SK-N-SH (cell line): ENCODE results near the gene MBD3. TPM values are rescaled to one million over a fixed set of nuclear protein-coding genes. Genes with fewer than 3 reads are reported as not detected.

Experiments
- CTCF ChIA-PET: fragments of 300-600, 350-600 bp; formaldehyde crosslinking; extraction: SDS; loops from one replicate; lab custom pipeline; 2021; lab: Yijun Ruan, JAX
- POLR2A ChIA-PET: fragments of 350-600 bp; sonication (Branson Sonifier 250); formaldehyde crosslinking; extraction: SDS; loops from one replicate; lab custom pipeline; 2020; ENCODE audit warnings: antibody characterized with exemption, inconsistent platforms; lab: Yijun Ruan, JAX
- DNase-seq: peaks from one replicate; pipeline ENCODE4 v3.0.0; 2012
- H2AFZ ChIP-seq: fragments of 200-600 bp; sonication (generic); 2 replicates; pipeline ENCODE4 v1.8.1; 2016; ENCODE audit warnings: antibody characterized with exemption, mild to moderate bottlenecking, low read depth
- H3F3A ChIP-seq: fragments of 200-600 bp; sonication (generic); replicated peaks from 2 replicates; pipeline ENCODE3; 2016; ENCODE audit warnings: antibody characterized with exemption, mild to moderate bottlenecking; ENCODE audit not compliant: insufficient read depth
- H3K27ac ChIP-seq, 2 experiments: fragments of 200-500 bp in 1 of 2; fragments of 200-600 bp in 1 of 2; sonication (Bioruptor generic) in 1 of 2; sonication (generic), shearing (Covaris generic) in 1 of 2; 2 replicates each; pipeline versions ENCODE4 v1.5.1 to v1.6.1; 2014 to 2016; ENCODE audit warnings: low read depth in 2 of 2, inconsistent platforms in 1 of 2, low read length in 1 of 2, mild to moderate bottlenecking in 1 of 2, mixed read lengths in 1 of 2
- H3K27me3 ChIP-seq: fragments of 200-600 bp; sonication (generic), shearing (Covaris generic); 2 replicates; pipeline ENCODE4 v1.6.1; 2016; ENCODE audit warnings: mixed run types; ENCODE audit not compliant: insufficient read depth
- H3K36me3 ChIP-seq, 2 experiments: fragments of 200-500 bp in 1 of 2; fragments of 200-600 bp in 1 of 2; sonication (Bioruptor generic) in 1 of 2; sonication (generic) in 1 of 2; replicated peaks in 1 of 2; 2 replicates each; pipeline versions ENCODE3 to v1.5.1; 2014 to 2016; ENCODE audit warnings: low read length in 1 of 2, mild to moderate bottlenecking in 1 of 2; ENCODE audit not compliant: insufficient read depth in 2 of 2, control insufficient read depth in 1 of 2
- H3K4me1 ChIP-seq, 2 experiments: fragments of 200-500 bp in 1 of 2; fragments of 200-600 bp in 1 of 2; sonication (Bioruptor generic) in 1 of 2; sonication (generic), shearing (Covaris generic) in 1 of 2; 2 replicates each; pipeline versions ENCODE4 v1.5.1 to v1.6.1; 2014 to 2016; ENCODE audit warnings: low read depth in 1 of 2, low read length in 1 of 2, mixed run types in 1 of 2; ENCODE audit not compliant: insufficient read depth in 2 of 2, control insufficient read depth in 1 of 2
- H3K4me2 ChIP-seq: fragments of 200-600 bp; sonication (generic), shearing (Covaris generic); 2 replicates; pipeline ENCODE4 v1.6.1; 2017; ENCODE audit warnings: mixed run types
- H3K4me3 ChIP-seq, 2 experiments: fragments of 200-500 bp in 1 of 2; fragments of 200-600 bp in 1 of 2; sonication (Bioruptor generic) in 1 of 2; sonication (generic), shearing (Covaris generic) in 1 of 2; 2 replicates each; pipeline versions ENCODE4 v1.5.1 to v1.8.1; 2014 to 2016; ENCODE audit warnings: low read depth in 2 of 2, inconsistent platforms in 1 of 2, low read length in 1 of 2, mild to moderate bottlenecking in 1 of 2, mixed read lengths in 1 of 2, moderate library complexity in 1 of 2
- H3K79me2 ChIP-seq: fragments of 200-600 bp; sonication (generic); 2 replicates; pipeline ENCODE4 v1.8.1; 2017; ENCODE audit warnings: mild to moderate bottlenecking; ENCODE audit not compliant: insufficient read depth
- H3K9ac ChIP-seq: fragments of 200-600 bp; sonication (generic); 2 replicates; pipeline ENCODE4 v1.6.1; 2017; ENCODE audit warnings: mixed run types
- H3K9me2 ChIP-seq: fragments of 200-600 bp; sonication (generic); 2 replicates; pipeline ENCODE4 v1.6.1; 2017; ENCODE audit warnings: mixed run types
- H3K9me3 ChIP-seq: fragments of 200-600 bp; sonication (generic); 2 replicates; pipeline ENCODE4 v1.6.1; 2017; ENCODE audit warnings: mixed run types, mild to moderate bottlenecking, moderate library complexity
- H4K20me1 ChIP-seq: fragments of 200-600 bp; sonication (generic); 2 replicates; pipeline ENCODE4 v1.6.1; 2017; ENCODE audit warnings: mild to moderate bottlenecking, mixed run types; ENCODE audit not compliant: insufficient read depth
- CHD2 ChIP-seq: fragments of 150-350 bp; IDR thresholded peaks from 2 replicates; pipeline ENCODE4 v1.6.1; 2018; ENCODE audit warnings: low read length; ENCODE audit not compliant: partially characterized antibody
- CTCF ChIP-seq: fragments of 200-600 bp; sonication (generic); IDR thresholded peaks from 2 replicates; pipeline ENCODE4 v1.6.1; 2017; ENCODE audit warnings: antibody characterized with exemption, mild to moderate bottlenecking, moderate library complexity
- EP300 ChIP-seq, 2 experiments: IDR thresholded peaks; 2 replicates each; pipeline versions ENCODE4 v1.4.0 to v1.6.1; 2012; ENCODE audit warnings: borderline replicate concordance in 1 of 2, low read depth in 1 of 2, low read length in 1 of 2
- FOSL2 ChIP-seq: IDR thresholded peaks from 2 replicates; pipeline ENCODE4 v1.4.0; 2012; ENCODE audit warnings: low read depth, mild to moderate bottlenecking, moderate library complexity, borderline replicate concordance
- FOXJ3 ChIP-seq: sonication (generic); formaldehyde crosslinking; IDR thresholded peaks from 2 replicates; pipeline ENCODE4 v1.5.1; 2020; ENCODE audit warnings: mild to moderate bottlenecking, missing genetic modification reagents
- FOXM1 ChIP-seq: IDR thresholded peaks from 2 replicates; pipeline ENCODE4 v1.4.0; 2012; ENCODE audit warnings: low read depth, mild to moderate bottlenecking
- IRF3 ChIP-seq: fragments of 150-350 bp; IDR thresholded peaks from 2 replicates; pipeline ENCODE4 v1.6.1; 2016; ENCODE audit warnings: mild to moderate bottlenecking, low read depth, low read length
- MXI1 ChIP-seq: IDR thresholded peaks from 2 replicates; pipeline ENCODE4 v1.6.1; 2012; ENCODE audit warnings: mild to moderate bottlenecking, low read depth, low read length, improper control_type of control experiment
- NRF1 ChIP-seq: IDR thresholded peaks from 2 replicates; pipeline ENCODE4 v1.6.1; 2012; ENCODE audit warnings: low read depth, mild to moderate bottlenecking, low read length
- RAD21 ChIP-seq: IDR thresholded peaks from 2 replicates; pipeline ENCODE4 v1.6.1; 2012; ENCODE audit warnings: mild to moderate bottlenecking, low read length
- RCOR1 ChIP-seq: fragments of 150-350 bp; IDR thresholded peaks from 2 replicates; pipeline ENCODE4 v1.6.1; 2017; ENCODE audit warnings: antibody characterized with exemption, low read length
- TAF1 ChIP-seq: IDR thresholded peaks from 2 replicates; pipeline ENCODE4 v1.6.1; 2012; ENCODE audit warnings: low read depth, mild to moderate bottlenecking, low read length, moderate library complexity, borderline replicate concordance
- TCF12 ChIP-seq: IDR thresholded peaks from 2 replicates; pipeline ENCODE4 v1.4.0; 2012
- TEAD4 ChIP-seq: IDR thresholded peaks from 2 replicates; pipeline ENCODE4 v1.4.0; 2012; ENCODE audit warnings: mild to moderate bottlenecking, borderline replicate concordance; ENCODE audit not compliant: insufficient read depth
- ZBTB33 ChIP-seq: IDR thresholded peaks from 2 replicates; pipeline ENCODE4 v1.4.0; 2012; ENCODE audit warnings: low read depth, borderline replicate concordance
- WGBS: methylation state at CpG from one replicate; pipeline ENCODE4 v1.1.6; 2017; ENCODE audit warnings: low lambda C conversion rate; 5-methylcytosine and 5-hydroxymethylcytosine counted together
- polyA plus RNA-seq, 3 experiments: library from polyadenylated mRNA; depleted of rRNA; stranded (reverse); fragments of >200 nt; gene quantifications; 2 replicates each; pipeline ENCODE4 v1.2.3, GENCODE V29; 2012

The MBD3 gene
- polyA plus RNA-seq, 1 of the 3 experiments (the other 2 are of a cell fraction): 96.5 TPM

- TF ChIP-seq IRF3 (no peak), CHD2 (no peak)
- TF ChIP-seq, all 33 proteins: peak for 0
Measured at GRCh38 chr19:1612114-1613086, 19.7 kb upstream of the MBD3 start (continued).

- no peaks in the 10 kb centered on the region for H3K9me2 ChIP-seq
- no peaks in the 10 kb centered on the region for H4K20me1 ChIP-seq
- no peak overlapping the region for H2AFZ ChIP-seq
- DNase-seq: no peak
- no peaks in the 10 kb centered on the region for H3K79me2 ChIP-seq
- peaks cover 3 to 58% of the 10 kb centered on the region in 2 experiments for H3K36me3 ChIP-seq
- no peak overlapping the region for H3K4me2 ChIP-seq
- CTCF ChIA-PET: interaction anchor here (0.7 to 2.4 kb wide), 2 partner anchors 61 to 223 kb away, joined by 4 to 9 read pairs; no protein-coding TSS in a partner anchor
- H3F3A ChIP-seq: peaks cover 10% of the 10 kb centered on the region
- WGBS: 88% methylated on average over 6 of the region's 15 CpGs
- H3K4me3 ChIP-seq: no peak overlapping the region
- peaks cover under 1% of the 10 kb centered on the region in 2 experiments; a peak in 2 of 4 replicates for H3K4me1 ChIP-seq
- no peaks in the 10 kb centered on the region for H3K9me3 ChIP-seq
- H3K9ac ChIP-seq: no peak overlapping the region
- TF ChIP-seq NRF1 (no peak), TCF12 (no peak), TAF1 (no peak), RCOR1 (no peak), TEAD4 (no peak), FOSL2 (no peak), RAD21 (no peak), MXI1 (no peak), EP300 (IDR thresholded peaks at IDR 0.05; ENCODE audit: borderline replicate concordance in 1 of 2, low read depth in 1 of 2, low read length in 1 of 2) (no peak), FOXJ3 (no peak), ZBTB33 (no peak), CTCF (no peak), FOXM1 (no peak)
- TF ChIP-seq, all 33 proteins: peak for 0
- Histone ChIP-seq H3K27me3 (no peaks in the 10 kb centered on the region), H3K27ac (no peak overlapping the region)
- POLR2A ChIA-PET: no interaction called here
Measured at GRCh38 chr19:1611353-1611752, 18.7 kb upstream of the MBD3 start.
